GM12874 (cell line): ENCODE results near the gene RAB5IF.

Source experiments
- CTCF ChIP-seq: IDR thresholded peaks from 2 replicates; pipeline ENCODE4 v1.5.1; 2011; ENCODE audit warnings: low read depth, mild to moderate bottlenecking, control low read depth, low read length, moderate library complexity; ENCODE audit not compliant: insufficient read depth

The RAB5IF gene

GRCh38 chr20:36642136-36642535 is 36.6 kb downstream of the RAB5IF start:
- no peak for TF ChIP-seq CTCF

- TF ChIP-seq CTCF = no peak
Observed at GRCh38 chr20:36644032-36644705, 38.6 kb downstream of the RAB5IF start.

GRCh38 chr20:36644706-36645095 is 39.1 kb downstream of the RAB5IF start:
- TF ChIP-seq CTCF = no peak

- no peak for TF ChIP-seq CTCF
Observed at GRCh38 chr20:36645353-36645752, 39.8 kb downstream of the RAB5IF start.

- TF ChIP-seq CTCF = no peak
Observed at GRCh38 chr20:36645998-36646397, 40.4 kb downstream of the RAB5IF start, which contains the start of gene SLA2. TSS of gene SLA2 (minus strand) at chr20:36646196. CDS start at chr20:36641335, 4,861 bp downstream.

GRCh38 chr20:36646678-36647077 is 41.1 kb downstream of the RAB5IF start:
- TF ChIP-seq CTCF = no peak

GRCh38 chr20:36647196-36648121 is 41.9 kb downstream of the RAB5IF start:
- TF ChIP-seq CTCF = no peak
